NT2/D1 (cell line): ENCODE measurements around the gene CAMK2D.

Experiments
- DNase-seq: peaks from one replicate; pipeline ENCODE4 v3.0.0-alpha.2; 2011; ENCODE audit warnings: low read depth, low spot score
- H3K27me3 ChIP-seq: 2 replicates; pipeline ENCODE4 v1.6.0; 2011; ENCODE audit warnings: mild to moderate bottlenecking; ENCODE audit not compliant: insufficient read length, insufficient read depth
- H3K36me3 ChIP-seq: 2 replicates; pipeline ENCODE4 v1.6.1; 2011; ENCODE audit warnings: mild to moderate bottlenecking, low read length, mixed read lengths; ENCODE audit not compliant: insufficient read depth, insufficient read length
- H3K4me1 ChIP-seq: 2 replicates; pipeline ENCODE4 v1.5.1; 2011; ENCODE audit not compliant: insufficient read depth, insufficient read length
- H3K4me3 ChIP-seq: 2 replicates; pipeline ENCODE4 v1.5.1; 2011; ENCODE audit warnings: low read depth; ENCODE audit not compliant: insufficient read length
- H3K9ac ChIP-seq: 2 replicates; pipeline ENCODE4 v1.6.0; 2011; ENCODE audit warnings: low read depth; ENCODE audit not compliant: insufficient read length
- H3K9me3 ChIP-seq: 2 replicates; pipeline ENCODE4 v1.5.1; 2011; ENCODE audit warnings: mild to moderate bottlenecking, low read length; ENCODE audit not compliant: insufficient read depth
- SUZ12 ChIP-seq: IDR thresholded peaks from 2 replicates; pipeline ENCODE4 v1.6.1; 2011; ENCODE audit not compliant: insufficient read length, insufficient read depth; ENCODE audit errors: extremely low read depth
- YY1 ChIP-seq: IDR thresholded peaks from 2 replicates; pipeline ENCODE4 v1.6.1; 2011; ENCODE audit not compliant: insufficient read length, insufficient read depth
- ZNF274 ChIP-seq: IDR thresholded peaks from 2 replicates; pipeline ENCODE4 v1.6.1; 2011; ENCODE audit warnings: mild to moderate bottlenecking, low read depth, low read length

CAMK2D gene

DNA sequence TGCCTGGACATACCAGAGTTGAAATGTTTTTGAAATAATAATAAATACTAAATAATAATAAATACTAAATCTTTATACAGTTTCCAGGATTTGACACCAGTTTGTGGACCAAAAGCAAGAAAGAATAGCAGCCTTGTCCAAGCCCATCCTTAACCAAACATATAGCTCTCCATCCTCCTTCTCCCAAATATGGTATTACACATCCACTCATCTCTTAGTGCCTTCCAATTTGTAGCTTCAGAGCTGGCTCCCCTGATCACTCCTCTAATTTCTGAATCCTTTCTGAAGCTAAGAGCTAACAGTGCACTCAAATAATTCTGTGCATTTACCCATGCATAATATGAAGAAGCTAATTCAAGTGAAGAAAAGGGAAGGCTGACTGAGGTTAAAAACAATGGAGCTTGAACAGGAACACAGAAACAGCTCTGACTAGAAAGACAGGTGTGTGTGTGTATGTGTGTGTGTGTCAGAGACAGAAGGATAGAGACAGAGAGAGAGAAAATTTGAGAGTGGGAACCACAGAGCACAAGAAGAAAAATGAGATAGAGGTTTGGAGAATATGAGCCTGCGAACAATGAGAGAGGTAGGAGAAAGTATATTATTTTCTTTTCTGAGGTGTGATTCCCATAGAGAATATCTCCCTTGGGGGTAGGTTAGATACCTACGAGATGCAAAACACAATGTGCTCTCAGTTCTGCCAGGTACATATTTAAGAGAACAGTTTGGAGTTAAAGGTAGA is 123.5 kb downstream of the CAMK2D start:
- no peak overlapping the region for H3K4me3 ChIP-seq
- no peak overlapping the region for H3K9ac ChIP-seq
- no peaks in the 10 kb centered on the region for H3K36me3 ChIP-seq
- DNase-seq = no peak
- H3K4me1 ChIP-seq = no peaks in the 10 kb centered on the region
- H3K9me3 ChIP-seq = no peaks in the 10 kb centered on the region
- TF ChIP-seq SUZ12 (no peak), YY1 (no peak), ZNF274 (no peak)
- no peaks in the 10 kb centered on the region for H3K27me3 ChIP-seq

DNA sequence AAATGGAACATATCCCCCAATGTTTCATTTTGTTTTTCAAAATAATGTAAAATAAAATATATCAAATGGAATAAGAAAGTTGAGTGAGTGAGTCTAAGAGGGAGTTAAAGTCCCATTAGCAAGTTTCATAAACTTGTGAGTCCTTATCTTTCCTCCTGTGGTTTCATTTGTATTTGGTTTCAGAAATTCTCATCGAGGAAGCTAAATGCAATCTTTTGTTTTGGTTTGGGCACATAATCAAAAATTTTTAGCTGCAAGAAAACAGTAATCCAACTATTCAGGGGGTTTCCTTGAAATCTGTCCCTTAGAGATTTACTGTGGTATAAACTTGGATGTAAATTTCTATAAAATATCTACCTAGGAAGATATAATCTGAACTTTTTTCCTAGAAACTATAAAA is 124.2 kb downstream of the CAMK2D start:
- no peak for TF ChIP-seq SUZ12
- TF ChIP-seq YY1 = no peak
- no peak for TF ChIP-seq ZNF274
- Histone ChIP-seq H3K9me3 (no peaks in the 10 kb centered on the region), H3K36me3 (no peaks in the 10 kb centered on the region), H3K27me3 (no peaks in the 10 kb centered on the region), H3K9ac (no peak overlapping the region), H3K4me3 (no peak overlapping the region), H3K4me1 (no peaks in the 10 kb centered on the region)
- DNase-seq = no peak

DNA sequence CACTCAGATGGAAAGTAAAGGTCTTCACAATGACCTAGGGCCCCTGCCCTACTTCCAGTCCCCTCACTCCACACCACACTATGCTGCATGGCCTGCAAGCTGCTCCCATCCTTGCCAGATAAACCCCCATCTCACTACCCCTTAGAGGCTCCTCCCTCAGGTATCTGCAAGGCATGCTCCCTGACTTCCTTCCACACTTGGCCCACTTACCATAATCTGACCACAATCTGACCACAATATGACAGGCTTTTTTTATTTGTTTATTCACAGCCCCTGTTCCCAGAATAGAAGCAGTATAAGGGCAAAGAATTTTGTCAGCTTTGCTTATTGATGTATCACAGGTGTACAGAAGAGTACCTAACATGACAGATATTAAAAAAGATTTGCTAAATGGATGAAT is 124.7 kb downstream of the CAMK2D start:
- H3K4me3 ChIP-seq = no peak overlapping the region
- no peak for TF ChIP-seq YY1
- TF ChIP-seq ZNF274 = no peak
- TF ChIP-seq SUZ12 = no peak
- no peak for DNase-seq
- H3K4me1 ChIP-seq = no peaks in the 10 kb centered on the region
- no peaks in the 10 kb centered on the region for H3K36me3 ChIP-seq
- no peak overlapping the region for H3K9ac ChIP-seq
- H3K27me3 ChIP-seq = no peaks in the 10 kb centered on the region
- no peaks in the 10 kb centered on the region for H3K9me3 ChIP-seq

DNA sequence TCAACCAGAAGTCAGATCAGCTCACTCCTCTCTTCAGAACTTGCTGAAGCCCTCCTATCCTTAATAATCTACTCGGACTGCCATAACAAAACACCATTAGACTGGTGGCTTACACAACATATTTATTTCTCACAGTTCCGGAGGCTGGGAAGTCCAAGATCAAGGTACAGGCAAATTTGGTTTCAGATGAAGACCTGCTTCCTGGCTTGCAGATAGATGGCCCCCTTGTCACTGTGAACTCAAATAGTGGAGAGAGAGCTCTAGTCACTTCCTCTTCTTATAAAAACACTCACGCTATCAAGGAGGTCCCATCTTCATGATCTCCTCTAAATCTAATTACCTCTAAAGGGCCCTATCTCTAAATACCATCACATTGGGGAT is 125.1 kb downstream of the CAMK2D start:
- H3K9me3 ChIP-seq = no peaks in the 10 kb centered on the region
- no peaks in the 10 kb centered on the region for H3K4me1 ChIP-seq
- no peaks in the 10 kb centered on the region for H3K27me3 ChIP-seq
- H3K9ac ChIP-seq = no peak overlapping the region
- no peak for DNase-seq
- H3K36me3 ChIP-seq = no peaks in the 10 kb centered on the region
- no peak overlapping the region for H3K4me3 ChIP-seq
- no peak for TF ChIP-seq ZNF274

DNA sequence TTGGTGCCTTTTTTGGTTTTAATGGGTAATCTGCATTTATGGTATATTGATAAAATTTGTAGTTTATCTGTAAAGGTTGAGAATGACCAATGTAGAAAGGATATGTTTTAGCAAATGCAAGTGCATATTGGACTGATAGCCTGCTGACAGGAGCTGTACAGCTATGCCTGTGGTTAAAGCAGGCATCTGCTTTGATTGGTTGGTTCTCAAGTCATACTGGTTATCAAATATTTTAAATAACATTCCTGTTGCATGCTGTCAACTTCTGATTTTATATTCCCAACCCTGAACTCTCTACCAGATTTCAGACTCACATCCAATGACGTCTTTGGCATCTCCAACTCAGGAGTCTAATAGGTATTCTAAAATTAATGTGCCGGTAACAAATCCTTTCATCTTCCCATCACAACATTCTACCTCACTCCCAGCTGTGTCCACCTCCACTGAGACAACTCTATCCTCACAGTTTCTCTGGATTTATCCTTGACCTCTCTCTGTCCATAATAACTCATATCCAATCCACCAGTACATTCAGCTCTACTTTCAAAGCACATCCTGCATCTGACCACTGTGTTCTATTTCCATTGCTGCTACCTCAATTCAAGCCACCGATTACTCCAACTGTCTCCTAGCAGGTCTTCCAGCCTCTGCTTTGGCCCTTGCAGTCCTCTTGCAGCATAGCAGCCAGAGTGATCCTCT is 125.7 kb downstream of the CAMK2D start:
- no peak for TF ChIP-seq ZNF274
- no peak for TF ChIP-seq YY1
- no peak for TF ChIP-seq SUZ12
- Histone ChIP-seq H3K27me3 (no peaks in the 10 kb centered on the region), H3K9me3 (no peaks in the 10 kb centered on the region), H3K4me1 (no peaks in the 10 kb centered on the region), H3K4me3 (no peak overlapping the region), H3K9ac (no peak overlapping the region), H3K36me3 (no peaks in the 10 kb centered on the region)
- no peak for DNase-seq

DNA sequence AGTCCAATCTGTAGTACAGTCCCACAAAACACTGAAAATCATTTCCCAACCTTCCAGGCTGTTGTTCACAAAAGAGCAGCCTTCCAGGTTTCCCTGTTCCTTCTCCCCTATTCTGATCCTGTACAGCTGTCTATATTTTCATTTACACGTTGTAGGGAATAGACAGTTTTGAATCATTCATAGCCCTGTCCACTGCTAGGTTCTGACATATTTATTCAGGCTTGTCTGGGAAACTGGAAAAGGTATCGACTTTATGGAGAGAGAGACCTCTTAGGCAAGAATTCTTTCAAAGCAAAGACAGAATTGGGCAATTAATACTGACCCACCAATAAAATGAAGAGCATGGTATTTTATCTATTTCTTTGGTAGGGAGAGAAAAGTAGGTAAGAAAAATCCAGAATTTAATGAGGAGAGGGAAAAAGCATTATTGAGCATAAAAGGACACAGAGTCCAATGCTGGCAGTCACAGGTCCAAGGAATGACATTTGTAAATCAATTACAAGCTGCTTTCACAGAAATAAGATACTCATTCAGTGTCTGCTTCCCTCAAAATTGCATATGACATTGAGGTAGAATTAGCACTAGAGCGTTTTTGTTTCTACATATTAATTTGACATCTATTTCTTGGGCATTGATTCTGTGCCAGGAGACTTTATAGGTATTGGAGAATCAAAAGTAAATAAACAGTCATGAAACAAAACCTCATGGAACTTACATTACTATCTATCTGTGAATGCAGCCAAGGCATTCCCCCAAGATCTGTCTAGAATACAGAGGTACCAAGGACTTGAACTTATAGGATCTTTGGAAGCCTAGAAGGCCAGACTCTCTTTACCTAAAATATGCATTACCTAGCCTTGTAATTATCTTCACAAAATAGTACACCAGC is 127.2 kb downstream of the CAMK2D start:
- DNase-seq = no peak
- TF ChIP-seq ZNF274 = no peak
- no peak for TF ChIP-seq YY1
- TF ChIP-seq SUZ12 = no peak
- Histone ChIP-seq H3K27me3 (no peaks in the 10 kb centered on the region), H3K4me1 (no peaks in the 10 kb centered on the region), H3K9me3 (no peaks in the 10 kb centered on the region), H3K36me3 (no peaks in the 10 kb centered on the region), H3K9ac (no peak overlapping the region), H3K4me3 (no peak overlapping the region)

DNA sequence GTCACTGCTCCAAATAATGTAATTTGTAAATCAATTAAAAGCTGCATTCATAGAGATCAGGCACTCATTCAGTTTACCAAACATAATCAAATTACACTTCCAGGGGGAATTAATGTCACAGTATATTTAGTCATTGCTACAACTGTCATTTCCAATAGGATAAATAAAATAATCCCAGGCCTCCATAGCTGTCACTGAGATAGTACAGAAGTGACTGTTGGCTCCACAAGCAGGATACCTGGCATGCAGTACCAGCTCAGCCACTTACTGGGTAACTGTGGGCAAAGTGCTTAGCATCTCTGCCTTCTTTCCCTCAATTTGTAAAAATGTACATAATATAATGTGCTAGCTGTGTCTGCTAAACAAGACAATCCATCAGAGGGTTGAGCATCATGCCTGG is 128.1 kb downstream of the CAMK2D start:
- Histone ChIP-seq H3K36me3 (no peaks in the 10 kb centered on the region), H3K9me3 (no peaks in the 10 kb centered on the region), H3K4me3 (no peak overlapping the region), H3K4me1 (no peaks in the 10 kb centered on the region), H3K27me3 (no peaks in the 10 kb centered on the region), H3K9ac (no peak overlapping the region)
- no peak for DNase-seq
- no peak for TF ChIP-seq SUZ12
- TF ChIP-seq ZNF274 = no peak
- TF ChIP-seq YY1 = no peak

DNA sequence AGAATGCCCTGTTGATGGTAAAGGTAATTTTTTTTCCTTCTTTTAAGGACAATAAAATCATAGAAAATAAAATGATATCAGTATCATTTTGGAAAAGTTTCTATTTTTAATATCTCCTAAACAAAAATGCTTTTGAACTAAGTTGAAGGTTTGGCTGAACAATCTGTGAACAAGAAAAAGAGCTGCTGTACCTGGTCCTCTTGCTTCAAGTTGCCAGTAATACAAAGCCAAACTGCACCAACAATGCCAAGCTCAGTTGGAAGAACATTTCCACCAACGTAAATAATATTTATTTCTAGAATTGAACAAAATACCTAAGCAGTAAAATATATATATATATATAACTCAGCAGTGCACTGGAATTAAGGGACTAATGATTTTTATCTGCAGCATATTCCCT is 132.8 kb downstream of the CAMK2D start:
- H3K27me3 ChIP-seq = no peaks in the 10 kb centered on the region
- DNase-seq = no peak
- H3K4me1 ChIP-seq = no peaks in the 10 kb centered on the region
- no peaks in the 10 kb centered on the region for H3K36me3 ChIP-seq
- H3K4me3 ChIP-seq = no peak overlapping the region
- H3K9me3 ChIP-seq = no peaks in the 10 kb centered on the region
- no peak overlapping the region for H3K9ac ChIP-seq
- TF ChIP-seq SUZ12 (no peak), ZNF274 (no peak), YY1 (no peak)
